BLaER1 (cell line): ENCODE results near the gene CLIP2.
A peak's percentile ranks its signal among the peaks of the same experiment; 100 is the strongest.
"Not testable (repeated sequence)": the region's sequence is repeated elsewhere in the genome, so short reads cannot be mapped to it uniquely, and the experiment has no call there.

Source experiments
- H3K27ac ChIP-seq: shearing (Covaris generic); formaldehyde crosslinking; 2 replicates; pipeline ENCODE4 v1.8.1; 2022
- H3K27me3 ChIP-seq: shearing (Covaris generic); formaldehyde crosslinking; 2 replicates; pipeline ENCODE4 v1.8.1; 2022
- H3K36me3 ChIP-seq: shearing (Covaris generic); formaldehyde crosslinking; 2 replicates; pipeline ENCODE4 v1.8.1; 2022
- H3K4me1 ChIP-seq: shearing (Covaris generic); formaldehyde crosslinking; 2 replicates; pipeline ENCODE4 v1.8.1; 2022
- H3K4me2 ChIP-seq: shearing (Covaris generic); formaldehyde crosslinking; 2 replicates; pipeline ENCODE4 v1.8.1; 2022
- H3K4me3 ChIP-seq: shearing (Covaris generic); formaldehyde crosslinking; 2 replicates; pipeline ENCODE4 v1.8.1; 2022
- H3K9ac ChIP-seq: shearing (Covaris generic); formaldehyde crosslinking; 2 replicates; pipeline ENCODE4 v1.8.1; 2022
- H3K9me3 ChIP-seq: shearing (Covaris generic); formaldehyde crosslinking; 2 replicates; pipeline ENCODE4 v1.8.1; 2022
- H4K20me1 ChIP-seq: shearing (Covaris generic); formaldehyde crosslinking; 2 replicates; pipeline ENCODE4 v1.8.1; 2022
- Cebpa-rat ChIP-seq: shearing (Covaris generic); IDR thresholded peaks from 2 replicates; pipeline ENCODE4 v1.8.1; 2022

Gene CLIP2

GRCh38 chr7:74379938-74380337 lies 90.7 kb downstream of the CLIP2 start:
- Histone ChIP-seq H3K27me3 (no peaks in the 10 kb centered on the region), H3K4me1 (peaks cover 24% of the 10 kb centered on the region), H3K27ac (no peak overlapping the region), H4K20me1 (peaks cover 45% of the 10 kb centered on the region), H3K4me3 (no peak overlapping the region), H3K9me3 (peaks cover 7% of the 10 kb centered on the region; the same call in 1 of the 2 replicates), H3K4me2 (no peak overlapping the region), H3K36me3 (peaks cover 78% of the 10 kb centered on the region), H3K9ac (no peak overlapping the region)
- no peak for TF ChIP-seq Cebpa-rat

GRCh38 chr7:74380720-74381119 lies 91.5 kb downstream of the CLIP2 start:
- Histone ChIP-seq H3K27ac (no peak overlapping the region), H3K9ac (no peak overlapping the region), H4K20me1 (peaks cover 45% of the 10 kb centered on the region)

GRCh38 chr7:74384086-74384485 lies 94.9 kb downstream of the CLIP2 start:
- peaks cover 83% of the 10 kb centered on the region for H3K36me3 ChIP-seq
- not testable (repeated sequence) for H3K27ac ChIP-seq, H3K4me3 ChIP-seq

More at GRCh38 chr7:74380720-74381119, 91.5 kb downstream of the CLIP2 start:
- Histone ChIP-seq H3K27me3 (no peaks in the 10 kb centered on the region), H3K36me3 (peaks cover 73% of the 10 kb centered on the region), H3K4me1 (peaks cover 24% of the 10 kb centered on the region), H3K9me3 (peaks cover 7% of the 10 kb centered on the region; the same call in 1 of the 2 replicates), H3K4me2 (no peak overlapping the region), H3K4me3 (no peak overlapping the region)
- TF ChIP-seq Cebpa-rat: no peak

GRCh38 chr7:74384854-74385253 lies 95.6 kb downstream of the CLIP2 start:
- not testable (repeated sequence) for H3K4me3 ChIP-seq, H3K4me2 ChIP-seq, H3K9ac ChIP-seq, H3K4me1 ChIP-seq, H3K27ac ChIP-seq, H4K20me1 ChIP-seq, H3K27me3 ChIP-seq, H3K9me3 ChIP-seq
- H3K36me3 ChIP-seq: peaks cover 86% of the 10 kb centered on the region

More at GRCh38 chr7:74384086-74384485, 94.9 kb downstream of the CLIP2 start:
- H3K4me1 ChIP-seq, H3K9ac ChIP-seq, H3K9me3 ChIP-seq, H3K4me2 ChIP-seq, H3K27me3 ChIP-seq: not testable (repeated sequence)
- H4K20me1 ChIP-seq: peaks cover 15% of the 10 kb centered on the region; the same call in 1 of the 2 replicates

GRCh38 chr7:74387606-74388005 lies 98.4 kb downstream of the CLIP2 start:
- no peaks in the 10 kb centered on the region for H4K20me1 ChIP-seq
- no peak for TF ChIP-seq Cebpa-rat
- H3K36me3 ChIP-seq: peaks cover 89% of the 10 kb centered on the region
- peaks cover 6% of the 10 kb centered on the region for H3K4me1 ChIP-seq
- no peak overlapping the region for H3K9ac ChIP-seq
- no peaks in the 10 kb centered on the region for H3K27me3 ChIP-seq
- peaks cover 7% of the 10 kb centered on the region; the same call in 1 of the 2 replicates for H3K9me3 ChIP-seq
- H3K4me2 ChIP-seq: no peak overlapping the region
- H3K27ac ChIP-seq: no peak overlapping the region
- no peak overlapping the region for H3K4me3 ChIP-seq

GRCh38 chr7:74388880-74389415 lies 99.7 kb downstream of the CLIP2 start:
- TF ChIP-seq Cebpa-rat: no peak
- Histone ChIP-seq H3K36me3 (peaks cover 86% of the 10 kb centered on the region), H3K4me3 (no peak overlapping the region), H3K27ac (no peak overlapping the region), H3K9me3 (0 out of 2 replicates have a peak, but pooled peaks cover 1% of the 10 kb centered on the region), H3K9ac (no peak overlapping the region), H4K20me1 (no peaks in the 10 kb centered on the region), H3K27me3 (no peaks in the 10 kb centered on the region), H3K4me2 (no peak overlapping the region), H3K4me1 (peaks cover 19% of the 10 kb centered on the region)

- Histone ChIP-seq H3K36me3 (peaks cover 89% of the 10 kb centered on the region), H3K4me1 (peaks cover 26% of the 10 kb centered on the region), H3K9ac (0 out of 2 replicates have a peak overlapping the region, but pooled peaks have one; percentile 10), H3K4me2 (peak overlapping the region; percentile 53)
- not testable (repeated sequence) for H3K27me3 ChIP-seq, H4K20me1 ChIP-seq, H3K9me3 ChIP-seq, H3K27ac ChIP-seq, H3K4me3 ChIP-seq
Measured at GRCh38 chr7:74393722-74394121, 104.5 kb downstream of the CLIP2 start.

GRCh38 chr7:74394601-74395000 lies 105.4 kb downstream of the CLIP2 start:
- peaks cover 86% of the 10 kb centered on the region for H3K36me3 ChIP-seq
- H4K20me1 ChIP-seq, H3K9me3 ChIP-seq, H3K27me3 ChIP-seq, H3K4me3 ChIP-seq, H3K27ac ChIP-seq, H3K9ac ChIP-seq, H3K4me2 ChIP-seq: not testable (repeated sequence)
- peaks cover 26% of the 10 kb centered on the region for H3K4me1 ChIP-seq

GRCh38 chr7:74395745-74396311 lies 106.6 kb downstream of the CLIP2 start:
- TF ChIP-seq Cebpa-rat: no peak
- H3K4me1 ChIP-seq: peaks cover 32% of the 10 kb centered on the region

GRCh38 chr7:74396993-74397392 lies 107.8 kb downstream of the CLIP2 start:
- H3K4me1 ChIP-seq: peaks cover 41% of the 10 kb centered on the region
- H3K9ac ChIP-seq: no peak overlapping the region
- H3K27ac ChIP-seq: no peak overlapping the region
- H4K20me1 ChIP-seq: peaks cover 9% of the 10 kb centered on the region; the same call in 1 of the 2 replicates
- H3K36me3 ChIP-seq: peaks cover 86% of the 10 kb centered on the region
- no peak overlapping the region for H3K4me3 ChIP-seq
- H3K4me2 ChIP-seq: no peak overlapping the region
- peaks cover 9% of the 10 kb centered on the region; the same call in 1 of the 2 replicates for H3K9me3 ChIP-seq
- no peaks in the 10 kb centered on the region for H3K27me3 ChIP-seq
- TF ChIP-seq Cebpa-rat: no peak

More at GRCh38 chr7:74395745-74396311, 106.6 kb downstream of the CLIP2 start:
- H3K4me3 ChIP-seq: no peak overlapping the region
- peaks cover 86% of the 10 kb centered on the region for H3K36me3 ChIP-seq
- peaks cover 9% of the 10 kb centered on the region; the same call in 1 of the 2 replicates for H3K9me3 ChIP-seq
- no peak overlapping the region for H3K9ac ChIP-seq
- H3K4me2 ChIP-seq: no peak overlapping the region
- H3K27ac ChIP-seq: no peak overlapping the region
- peaks cover 5% of the 10 kb centered on the region; the same call in 1 of the 2 replicates for H4K20me1 ChIP-seq
- H3K27me3 ChIP-seq: no peaks in the 10 kb centered on the region
